Naive thymus-derived CD4-positive, alpha-beta T cell (primary cell): ENCODE results near the gene CCDC116. TPM values are rescaled to one million over a fixed set of nuclear protein-coding genes. Genes with fewer than 3 reads are reported as not detected.
"Not testable (repeated sequence)": the region's sequence is repeated elsewhere in the genome, so short reads cannot be mapped to it uniquely, and the experiment has no call there.

Experiments used
- ATAC-seq: fragments of 150-1000 bp; cut with Tn5 transposase; 2 replicates; pipeline ENCODE4 v1.10.0; 2021; ENCODE audit warnings: mild to moderate bottlenecking, moderate library complexity
- CTCF ChIA-PET: fragments of 350-600 bp; sonication (Branson Sonifier 250); formaldehyde crosslinking; loops from one replicate; lab custom pipeline; 2021; ENCODE audit warnings: antibody characterized with exemption; lab: Charles Lee
- POLR2A ChIA-PET: fragments of 350-600 bp; sonication (Branson Sonifier 250); formaldehyde crosslinking; loops from one replicate; lab custom pipeline; 2021; ENCODE audit warnings: antibody characterized with exemption, inconsistent platforms; lab: Charles Lee
- DNase-seq, 9 donors: peaks; one replicate each; pipeline versions ENCODE4 v3.0.0 to v3.0.0-alpha.2; 2020 to 2022; ENCODE audit warnings: mixed read lengths in 1 of 9
- H3K27ac ChIP-seq: one replicate; pipeline ENCODE4 v1.7.0; 2013; ENCODE audit warnings: mild to moderate bottlenecking, low read depth, low read length, moderate library complexity
- H3K27me3 ChIP-seq, 2 donors: one replicate each; pipeline ENCODE4 v1.7.0; 2013; ENCODE audit warnings: low read length in 2 of 2, mild to moderate bottlenecking in 2 of 2, moderate library complexity in 2 of 2; ENCODE audit not compliant: control insufficient read depth in 2 of 2, insufficient read depth in 2 of 2
- H3K36me3 ChIP-seq, 3 experiments: 1 replicate in 2 of 3; 2 replicates in 1 of 3; pipeline ENCODE4 v1.7.0; 2013; ENCODE audit warnings: low read length in 3 of 3, mild to moderate bottlenecking in 3 of 3, moderate library complexity in 1 of 3; ENCODE audit not compliant: insufficient read depth in 3 of 3, control insufficient read depth in 2 of 3
- H3K4me1 ChIP-seq, 2 donors: one replicate each; pipeline ENCODE4 v1.7.0; 2013; ENCODE audit warnings: low read length in 2 of 2, mild to moderate bottlenecking in 2 of 2, moderate library complexity in 1 of 2; ENCODE audit not compliant: control insufficient read depth in 2 of 2, insufficient read depth in 2 of 2
- H3K4me3 ChIP-seq: 2 replicates; pipeline ENCODE4 v1.7.0; 2013; ENCODE audit warnings: mild to moderate bottlenecking, low read length
- H3K9me3 ChIP-seq, 3 experiments: 1 replicate in 2 of 3; 2 replicates in 1 of 3; pipeline ENCODE4 v1.7.0; 2013; ENCODE audit warnings: low read length in 3 of 3; ENCODE audit not compliant: control insufficient read depth in 2 of 3
- H3K27ac Mint-ChIP-seq, 9 donors: one replicate each; pipeline ENCODE4 v1.8.0; 2020 to 2022; ENCODE audit warnings: mixed read lengths in 9 of 9, mild to moderate bottlenecking in 8 of 9, moderate library complexity in 5 of 9, inconsistent platforms in 2 of 9
- H3K27me3 Mint-ChIP-seq, 5 donors: one replicate each; pipeline ENCODE4 v1.8.0; 2021 to 2022; ENCODE audit warnings: mixed read lengths in 5 of 5, mild to moderate bottlenecking in 1 of 5
- H3K36me3 Mint-ChIP-seq, 5 donors: one replicate each; pipeline ENCODE4 v1.8.0; 2020 to 2022; ENCODE audit warnings: mixed read lengths in 5 of 5, mild to moderate bottlenecking in 3 of 5, inconsistent platforms in 1 of 5
- H3K4me1 Mint-ChIP-seq, 7 donors: one replicate each; pipeline ENCODE4 v1.8.0; 2020 to 2022; ENCODE audit warnings: mixed read lengths in 7 of 7, mild to moderate bottlenecking in 3 of 7, inconsistent platforms in 1 of 7
- H3K4me3 Mint-ChIP-seq, 10 donors: one replicate each; pipeline ENCODE4 v1.8.0; 2020 to 2022; ENCODE audit warnings: mild to moderate bottlenecking in 10 of 10, mixed read lengths in 10 of 10, moderate library complexity in 6 of 10, inconsistent platforms in 2 of 10
- H3K9me3 Mint-ChIP-seq, 11 donors: one replicate each; pipeline ENCODE4 v1.8.0; 2020 to 2022; ENCODE audit warnings: mixed read lengths in 11 of 11, mild to moderate bottlenecking in 4 of 11, inconsistent platforms in 1 of 11, moderate library complexity in 1 of 11
- intact Hi-C, 2 donors: fragments of 100-400 bp; cut with micrococcal nuclease; formaldehyde crosslinking; loops; one replicate each; pipeline ENCODE4 v1.15.1; 2023
- polyA plus RNA-seq, 2 donors: library from polyadenylated mRNA; unstranded; fragments of 300-500 nt; fragmentation: Illumina TruSeq; gene quantifications; one replicate each; pipeline ENCODE4 v1.2.3, GENCODE V29; 2021
- total RNA-seq, 6 experiments: library from RNA in 5 of 6; stranded (reverse) in 5 of 6; gene quantifications; 1 replicate in 5 of 6; 2 replicates in 1 of 6; pipeline ENCODE4 v1.2.3 and lab custom pipeline; 2021 to 2026

CCDC116 gene
- total and polyA plus RNA-seq, 7 experiments from 2014 or later = 0.21 to 0.43 (median 0.27) TPM; not detected in 3

DNA sequence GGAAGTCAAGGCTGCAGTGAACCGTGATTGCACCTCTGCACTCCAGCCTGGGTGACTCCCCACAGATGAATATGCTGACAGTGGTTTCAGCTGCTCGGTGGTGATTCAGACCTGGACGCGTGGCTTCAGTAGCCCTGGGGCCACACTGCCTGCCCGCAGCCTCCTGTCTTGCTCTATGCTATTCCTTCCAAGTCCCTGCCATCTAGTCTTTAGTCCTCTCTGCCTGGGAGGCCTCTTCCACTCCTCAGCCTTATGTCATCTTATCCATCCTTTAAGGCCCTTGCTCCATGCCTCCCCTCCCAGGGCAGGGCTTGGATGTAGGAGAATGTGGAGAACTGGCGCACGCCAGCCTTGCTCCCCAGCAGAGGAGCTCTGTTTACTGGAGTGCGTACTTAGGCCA is 25.8 kb upstream of the CCDC116 start:
- Histone ChIP-seq H3K27me3 (no peaks in the 10 kb centered on the region), H3K9me3 (no peaks in the 10 kb centered on the region), H3K27ac (no peak overlapping the region), H3K36me3 (peaks cover 0 to 22% (median 5%) of the 10 kb centered on the region in 3 experiments), H3K4me3 (no peak overlapping the region), H3K4me1 (peaks cover 0 to 9% of the 10 kb centered on the region in 2 donors)
- CTCF ChIA-PET = interaction anchor here (0.6 to 0.7 kb wide), 3 partner anchors 10 to 84 kb away, joined by 3 to 4 read pairs (median 3); no protein-coding TSS in a partner anchor
- POLR2A ChIA-PET = interaction anchor here (0.8 kb wide), 1 partner anchor 19 kb away, joined by 3 read pairs; no protein-coding TSS in a partner anchor
- intact Hi-C loops = no loop called here
- Mint-ChIP-seq H3K27me3 (no peaks in the 10 kb centered on the region), H3K27ac (peak overlapping the region in 3 of 9 donors; percentile 66 to 74 (median 71)), H3K4me1 (peaks cover 25 to 52% (median 36%) of the 10 kb centered on the region in 7 donors), H3K36me3 (peaks cover 0 to 9% (median 4%) of the 10 kb centered on the region in 5 donors), H3K9me3 (no peaks in the 10 kb centered on the region), H3K4me3 (peak overlapping the region in 1 of 10 donors; percentile 5)
- ATAC-seq (no peak), DNase-seq (no peak)

DNA sequence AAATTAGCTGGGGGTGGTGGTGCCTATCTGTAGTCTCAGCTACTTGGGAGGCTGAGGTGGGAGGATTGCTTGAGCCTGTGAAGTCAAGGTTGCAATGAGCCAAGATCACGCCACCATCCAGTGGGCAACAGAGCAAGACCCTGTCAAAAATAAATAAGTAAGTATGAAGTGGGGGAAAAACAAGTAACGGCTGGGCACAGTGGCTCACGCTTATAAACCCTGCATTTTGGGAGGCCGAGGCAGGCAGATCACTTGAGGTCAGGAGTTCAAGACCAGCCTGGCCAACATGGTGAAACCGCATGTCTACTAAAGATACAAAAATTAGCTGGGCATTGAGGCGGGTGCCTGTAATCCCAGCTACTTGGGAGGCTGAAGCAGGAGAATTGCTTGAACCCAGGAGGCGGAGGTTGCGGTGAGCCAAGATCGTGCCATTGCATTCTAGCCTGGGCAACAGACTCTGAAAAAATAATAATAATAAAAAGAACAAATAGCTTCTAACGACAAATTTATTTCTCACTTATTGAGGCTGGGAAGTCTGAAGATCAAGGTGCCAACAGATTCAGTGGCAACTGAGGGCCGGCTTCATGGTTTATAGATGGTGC is 22.9 kb upstream of the CCDC116 start:
- H3K4me1 Mint-ChIP-seq = peaks cover 22 to 49% (median 33%) of the 10 kb centered on the region in 7 donors
- H3K4me3 ChIP-seq, H3K9me3 Mint-ChIP-seq, H3K4me3 Mint-ChIP-seq, H3K4me1 ChIP-seq, ATAC-seq, H3K27me3 ChIP-seq, H3K9me3 ChIP-seq, H3K27me3 Mint-ChIP-seq, DNase-seq, H3K27ac ChIP-seq: not testable (repeated sequence)
- POLR2A ChIA-PET = interaction anchor here (0.7 kb wide), 1 partner anchor 13 kb away, joined by 3 read pairs; no protein-coding TSS in a partner anchor
- H3K36me3 ChIP-seq = peaks cover 5 to 44% (median 8%) of the 10 kb centered on the region in 3 experiments
- peak overlapping the region in 4 of 9 donors; percentile 21 to 69 (median 51) for H3K27ac Mint-ChIP-seq
- peaks cover 3 to 14% (median 9%) of the 10 kb centered on the region in 5 donors for H3K36me3 Mint-ChIP-seq
- CTCF ChIA-PET = interaction anchor here (0.9 kb wide), 1 partner anchor 15 kb away, joined by 3 read pairs; no protein-coding TSS in a partner anchor
- intact Hi-C loops = loop anchor here in 1 of 2 donors (10.0 kb wide), 1 partner anchor 65 kb away; no protein-coding TSS in a partner anchor

DNA sequence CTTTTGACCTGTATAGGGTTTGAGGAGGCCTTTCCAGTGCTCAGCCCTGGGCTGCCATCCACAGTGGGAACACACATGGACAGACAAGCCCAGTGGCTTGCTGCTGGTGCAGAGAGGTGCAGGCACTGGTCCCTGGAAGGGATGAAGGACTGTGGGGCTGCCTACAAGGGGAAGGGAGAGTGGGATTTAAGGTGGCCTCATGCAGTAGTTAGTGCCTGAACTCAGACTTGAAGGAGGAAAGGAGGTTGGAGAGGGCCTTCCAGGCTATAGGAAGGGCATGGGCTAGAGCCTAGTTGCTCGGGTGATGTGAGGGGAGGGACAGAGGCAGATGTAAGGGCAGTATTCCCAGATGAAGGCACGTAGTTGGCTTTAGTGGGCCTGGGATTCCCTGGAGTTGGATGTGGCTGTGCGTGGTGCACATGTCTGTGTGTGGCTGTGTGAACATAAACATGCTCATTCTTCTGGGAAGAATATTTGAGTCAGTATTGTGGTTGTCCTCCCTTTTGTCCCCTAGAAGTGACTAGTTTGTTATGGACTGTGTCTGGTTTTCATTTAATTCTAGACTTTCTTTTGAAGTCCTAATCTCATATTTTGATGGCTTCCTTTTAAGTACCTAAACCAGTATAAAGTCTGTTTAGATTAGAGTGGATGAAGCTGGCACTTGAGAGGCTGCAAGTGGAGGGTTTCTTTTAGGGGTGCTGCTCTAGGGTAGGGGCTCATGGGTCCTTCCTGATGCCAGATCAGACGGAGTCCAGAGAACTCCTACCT is 21.2 kb upstream of the CCDC116 start:
- H3K27ac ChIP-seq = no peak overlapping the region
- ATAC-seq (no peak), DNase-seq (no peak)
- Mint-ChIP-seq H3K27me3 (no peaks in the 10 kb centered on the region), H3K4me1 (peaks cover 22 to 48% (median 34%) of the 10 kb centered on the region in 7 donors), H3K27ac (peak overlapping the region in 7 of 9 donors; percentile 11 to 73 (median 60)), H3K9me3 (no peaks in the 10 kb centered on the region), H3K4me3 (no peak overlapping the region), H3K36me3 (peaks cover 3 to 19% (median 14%) of the 10 kb centered on the region in 5 donors)
- CTCF ChIA-PET = interaction anchor here (0.6 kb wide), 1 partner anchor 36 kb away, joined by 3 read pairs; no protein-coding TSS in a partner anchor
- POLR2A ChIA-PET = interaction anchor here (0.6 kb wide), 1 partner anchor 12 kb away, joined by 3 read pairs; no protein-coding TSS in a partner anchor
- peaks cover 5 to 46% (median 8%) of the 10 kb centered on the region in 3 experiments for H3K36me3 ChIP-seq
- peaks cover 0 to 6% of the 10 kb centered on the region in 2 donors for H3K4me1 ChIP-seq
- no peak overlapping the region for H3K4me3 ChIP-seq
- no peaks in the 10 kb centered on the region for H3K9me3 ChIP-seq
- H3K27me3 ChIP-seq = no peaks in the 10 kb centered on the region
- intact Hi-C loops = loop anchor here in 1 of 2 donors (10.0 kb wide), 1 partner anchor 63 kb away; no protein-coding TSS in a partner anchor

DNA sequence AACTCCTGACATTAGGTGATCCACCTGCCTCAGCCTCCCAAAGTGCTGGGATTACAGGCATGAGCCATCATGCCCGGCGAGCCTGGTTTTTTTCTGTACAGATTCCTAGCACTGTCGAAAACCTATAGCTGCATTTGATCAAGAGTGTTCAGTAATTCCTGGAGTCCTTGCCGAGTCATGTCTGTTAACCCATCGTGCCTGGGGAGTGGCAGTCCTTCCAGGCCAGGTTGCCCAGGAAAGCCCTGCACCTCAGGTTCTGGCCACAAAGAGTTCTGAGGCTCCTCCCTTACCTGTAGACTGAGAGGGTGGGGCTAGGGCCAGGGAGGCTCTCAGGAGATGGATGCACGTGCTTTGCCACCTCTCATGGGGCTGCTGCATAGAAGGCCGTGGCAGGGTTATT is 19.7 kb upstream of the CCDC116 start:
- H3K36me3 ChIP-seq = peaks cover 5 to 46% (median 8%) of the 10 kb centered on the region in 3 experiments

DNA sequence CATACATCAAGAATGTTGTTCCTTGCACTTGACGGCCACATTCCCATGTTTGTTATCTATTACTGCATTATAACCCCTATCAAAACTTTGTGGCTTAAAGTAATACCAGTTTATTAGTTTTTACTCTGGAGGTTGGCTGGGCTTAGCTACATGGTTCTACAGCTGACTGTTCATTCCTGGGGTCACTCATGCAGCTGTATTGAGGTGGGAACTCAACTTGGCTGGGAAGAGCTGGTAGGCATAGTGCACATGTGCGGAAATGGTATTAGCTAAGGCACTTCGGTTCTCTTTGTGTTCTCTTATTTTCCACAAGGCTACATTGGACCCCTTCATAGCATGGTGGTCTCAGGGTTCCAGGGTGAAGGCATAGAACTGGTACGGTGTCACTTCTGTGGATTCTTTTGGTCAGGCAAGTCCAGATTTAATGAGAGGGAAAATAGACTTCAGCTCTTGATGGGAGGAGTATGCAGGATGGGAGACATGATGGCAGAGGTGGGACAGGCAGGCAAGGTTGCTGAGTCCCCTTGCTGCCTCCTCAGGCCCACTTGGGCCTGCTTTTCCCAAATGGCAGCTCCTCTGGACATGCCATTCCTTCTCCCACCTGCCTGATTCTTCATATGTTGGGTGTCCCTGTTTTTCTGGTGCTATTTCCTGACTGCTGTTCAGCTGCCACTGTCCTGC is 18.9 kb upstream of the CCDC116 start:
- Histone ChIP-seq H3K27ac (no peak overlapping the region), H3K27me3 (no peaks in the 10 kb centered on the region), H3K9me3 (no peaks in the 10 kb centered on the region), H3K36me3 (peaks cover 5 to 47% (median 8%) of the 10 kb centered on the region in 3 experiments), H3K4me1 (no peaks in the 10 kb centered on the region), H3K4me3 (no peak overlapping the region)
- intact Hi-C loops = loop anchor here in 1 of 2 donors (10.0 kb wide), 1 partner anchor 61 kb away; no protein-coding TSS in a partner anchor
- no peak overlapping the region for H3K4me3 Mint-ChIP-seq
- peaks cover 13 to 37% (median 25%) of the 10 kb centered on the region in 7 donors for H3K4me1 Mint-ChIP-seq
- DNase-seq (no peak), ATAC-seq (no peak)
- CTCF ChIA-PET = interaction anchor here (1.0 kb wide), 1 partner anchor 11 kb away, joined by 4 read pairs; no protein-coding TSS in a partner anchor
- H3K27me3 Mint-ChIP-seq = no peaks in the 10 kb centered on the region
- H3K9me3 Mint-ChIP-seq = no peaks in the 10 kb centered on the region
- peaks cover 3 to 19% (median 14%) of the 10 kb centered on the region in 5 donors for H3K36me3 Mint-ChIP-seq
- POLR2A ChIA-PET = interaction anchor here (1.1 kb wide), 1 partner anchor 46 kb away, joined by 3 read pairs; no protein-coding TSS in a partner anchor
- peak overlapping the region in 6 of 9 donors; percentile 45 to 73 (median 51) for H3K27ac Mint-ChIP-seq

More for the DNA sequence above, 19.7 kb upstream of the CCDC116 start:
- Histone ChIP-seq H3K4me1 (peaks cover 0 to under 1% of the 10 kb centered on the region in 2 donors), H3K4me3 (no peak overlapping the region), H3K9me3 (no peaks in the 10 kb centered on the region), H3K27me3 (no peaks in the 10 kb centered on the region), H3K27ac (no peak overlapping the region)
- Mint-ChIP-seq H3K27ac (no peak overlapping the region), H3K9me3 (no peaks in the 10 kb centered on the region), H3K36me3 (peaks cover 3 to 19% (median 14%) of the 10 kb centered on the region in 5 donors), H3K4me1 (peaks cover 14 to 39% (median 26%) of the 10 kb centered on the region in 7 donors), H3K4me3 (no peak overlapping the region), H3K27me3 (no peaks in the 10 kb centered on the region)
- no peak for ATAC-seq
- ChIA-PET POLR2A (no interaction called here), CTCF (no interaction called here)
- intact Hi-C loops = loop anchor here in 1 of 2 donors (10.0 kb wide), 1 partner anchor 62 kb away; no protein-coding TSS in a partner anchor
- DNase-seq = no peak
